Tibial artery (tissue), 4 donors: Measurements from ENCODE around the gene LEKR1.

Source experiments
- DNase-seq, 2 donors: peaks; one replicate each; pipeline ENCODE4 v3.0.0-alpha.2; 2019
- H3K27ac ChIP-seq, 2 donors: fragments of 200-600 bp; sonication (generic) in 1 of 2; 1 replicate in 1 of 2; 2 replicates in 1 of 2; pipeline ENCODE4 v1.5.1; 2018 to 2019; ENCODE audit warnings: mild to moderate bottlenecking in 1 of 2
- H3K27me3 ChIP-seq, 2 donors: fragments of 200-600 bp; sonication (generic) in 1 of 2; one replicate each; pipeline versions ENCODE4 v1.5.1 to v1.6.0; 2016 to 2019
- H3K36me3 ChIP-seq, 3 donors: fragments of 200-600 bp; sonication (generic) in 2 of 3; one replicate each; pipeline ENCODE4 v1.5.1; 2016 to 2019; ENCODE audit warnings: mild to moderate bottlenecking in 2 of 3
- H3K4me1 ChIP-seq, 4 donors: fragments of 200-600 bp; sonication (generic) in 2 of 4; 1 replicate in 3 of 4; 2 replicates in 1 of 4; pipeline ENCODE4 v1.5.1; 2016 to 2019
- H3K4me3 ChIP-seq, 2 donors: fragments of 200-600 bp; sonication (generic) in 1 of 2; 1 replicate in 1 of 2; 2 replicates in 1 of 2; pipeline ENCODE4 v1.5.1; 2018 to 2019; ENCODE audit warnings: mild to moderate bottlenecking in 2 of 2
- H3K9me3 ChIP-seq, 3 donors: fragments of 200-600 bp; sonication (generic) in 1 of 3; one replicate each; pipeline ENCODE4 v1.5.1; 2016 to 2019
- CTCF ChIP-seq, 2 experiments: fragments of 200-600 bp in 1 of 2; fragments of 450-650 bp in 1 of 2; IDR thresholded peaks; one replicate each; pipeline ENCODE4 v1.5.1; 2017 to 2019; ENCODE audit warnings: antibody characterized with exemption in 2 of 2, mild to moderate bottlenecking in 1 of 2, moderate library complexity in 1 of 2
- intact Hi-C: fragments of 100-400 bp; cut with DNase I; formaldehyde crosslinking; loops from one replicate; pipeline ENCODE4 v1.15.0; 2023; ENCODE audit warnings: low total_unique reads

Gene LEKR1

DNA sequence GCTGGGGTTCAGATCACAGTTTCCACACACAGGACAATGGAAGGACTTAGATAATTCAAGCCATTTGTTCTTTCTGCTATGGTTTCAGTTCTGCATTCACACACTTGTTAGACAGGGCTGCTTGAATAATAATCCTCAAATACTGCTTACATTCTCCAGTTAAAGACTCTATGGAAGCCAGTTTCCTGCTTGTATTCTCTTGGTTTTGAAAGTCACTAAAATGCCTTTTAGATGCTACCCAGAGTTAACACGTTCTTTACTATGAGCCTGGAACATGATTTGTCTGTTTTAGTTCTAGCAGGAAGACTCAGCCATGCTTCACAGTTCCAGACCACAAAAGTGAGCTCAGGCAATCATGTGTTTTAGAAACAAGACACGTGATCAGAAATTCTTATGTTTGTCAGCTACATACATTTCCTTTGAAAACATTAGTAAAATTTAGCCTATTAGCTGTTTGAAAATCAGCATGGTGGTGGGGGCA lies 152.4 kb downstream of the LEKR1 start:
- DNase-seq = no peak
- no peaks in the 10 kb centered on the region for H3K36me3 ChIP-seq
- TF ChIP-seq CTCF (IDR thresholded peaks at IDR 0.05) = no peak
- no peak overlapping the region for H3K4me3 ChIP-seq
- no peaks in the 10 kb centered on the region for H3K27me3 ChIP-seq
- intact Hi-C loops = no loop called here
- H3K27ac ChIP-seq = no peak overlapping the region
- no peaks in the 10 kb centered on the region for H3K9me3 ChIP-seq
- no peaks in the 10 kb centered on the region for H3K4me1 ChIP-seq

DNA sequence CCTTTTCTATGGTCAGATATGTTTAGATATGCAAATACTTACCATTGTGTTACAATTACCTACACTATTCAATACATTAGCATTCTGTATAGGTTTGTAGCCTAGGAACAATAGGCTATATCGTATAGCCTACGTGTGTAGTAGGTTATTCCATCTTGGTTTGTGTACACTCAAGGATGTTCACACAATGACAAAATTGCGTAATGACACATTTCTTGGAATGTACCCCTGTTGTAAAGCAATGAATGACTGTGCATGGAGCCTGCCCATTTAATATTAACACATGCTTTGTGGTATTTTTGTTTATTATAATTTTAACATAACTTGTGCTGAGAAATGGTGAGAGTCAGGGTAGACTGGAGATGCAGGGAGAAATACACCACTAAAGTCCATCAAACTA lies 154.9 kb downstream of the LEKR1 start:
- no peak for TF ChIP-seq CTCF (IDR thresholded peaks at IDR 0.05)
- Histone ChIP-seq H3K4me1 (no peaks in the 10 kb centered on the region), H3K4me3 (no peak overlapping the region), H3K36me3 (no peaks in the 10 kb centered on the region), H3K27me3 (no peaks in the 10 kb centered on the region), H3K9me3 (no peaks in the 10 kb centered on the region), H3K27ac (no peak overlapping the region)
- DNase-seq = no peak
- intact Hi-C loops = no loop called here

- H3K4me1 ChIP-seq = no peaks in the 10 kb centered on the region
- no peak for TF ChIP-seq CTCF (IDR thresholded peaks at IDR 0.05)
- intact Hi-C loops = no loop called here
- no peaks in the 10 kb centered on the region for H3K36me3 ChIP-seq
- H3K27me3 ChIP-seq = no peaks in the 10 kb centered on the region
- no peak overlapping the region for H3K4me3 ChIP-seq
- DNase-seq = no peak
- H3K9me3 ChIP-seq = no peaks in the 10 kb centered on the region
- no peak overlapping the region for H3K27ac ChIP-seq
Observed at GRCh38 chr3:156983559-156983958, 157.4 kb downstream of the LEKR1 start.

- TF ChIP-seq CTCF (IDR thresholded peaks at IDR 0.05) = no peak
- no peak for DNase-seq
- no peaks in the 10 kb centered on the region for H3K4me1 ChIP-seq
- H3K27me3 ChIP-seq = no peaks in the 10 kb centered on the region
- intact Hi-C loops = no loop called here
- H3K4me3 ChIP-seq = no peak overlapping the region
- no peak overlapping the region for H3K27ac ChIP-seq
- no peaks in the 10 kb centered on the region for H3K36me3 ChIP-seq
- H3K9me3 ChIP-seq = no peaks in the 10 kb centered on the region
Observed at GRCh38 chr3:156985711-156986110, 159.6 kb downstream of the LEKR1 start.

GRCh38 chr3:156987946-156988345 lies 161.8 kb downstream of the LEKR1 start:
- no peak overlapping the region for H3K27ac ChIP-seq
- no peaks in the 10 kb centered on the region for H3K4me1 ChIP-seq
- H3K9me3 ChIP-seq = peaks cover 0 to 5% (median 0%) of the 10 kb centered on the region in 3 donors
- H3K36me3 ChIP-seq = no peaks in the 10 kb centered on the region
- H3K27me3 ChIP-seq = no peaks in the 10 kb centered on the region
- no peak overlapping the region for H3K4me3 ChIP-seq
- TF ChIP-seq CTCF (IDR thresholded peaks at IDR 0.05) = no peak
- DNase-seq = no peak
- intact Hi-C loops = no loop called here

- intact Hi-C loops = no loop called here
- no peaks in the 10 kb centered on the region for H3K36me3 ChIP-seq
- no peak for TF ChIP-seq CTCF (IDR thresholded peaks at IDR 0.05)
- DNase-seq = no peak
- H3K9me3 ChIP-seq = no peaks in the 10 kb centered on the region
- H3K4me3 ChIP-seq = no peak overlapping the region
- no peaks in the 10 kb centered on the region for H3K27me3 ChIP-seq
- H3K27ac ChIP-seq = no peak overlapping the region
- no peaks in the 10 kb centered on the region for H3K4me1 ChIP-seq
Observed at GRCh38 chr3:156997351-156997750, 171.2 kb downstream of the LEKR1 start.
